Measurements from ENCODE around the gene CDCP1. TPM values are rescaled to one million over a fixed set of nuclear protein-coding genes. Genes with fewer than 3 reads are reported as not detected.
"Not testable (repeated sequence)": the region's sequence is repeated elsewhere in the genome, so short reads cannot be mapped to it uniquely, and the experiment has no call there.

Gene CDCP1
- polyA plus RNA-seq, 4 donors, result 0.62 to 2.2 (median 1.1) TPM

- no peak for DNase-seq (ENCODE audit: low read depth in 4 of 4, low spot score in 2 of 4)
These were observed 83.5 kb downstream of the CDCP1 start for GRCh38 chr3:45062697-45063070.

DNA sequence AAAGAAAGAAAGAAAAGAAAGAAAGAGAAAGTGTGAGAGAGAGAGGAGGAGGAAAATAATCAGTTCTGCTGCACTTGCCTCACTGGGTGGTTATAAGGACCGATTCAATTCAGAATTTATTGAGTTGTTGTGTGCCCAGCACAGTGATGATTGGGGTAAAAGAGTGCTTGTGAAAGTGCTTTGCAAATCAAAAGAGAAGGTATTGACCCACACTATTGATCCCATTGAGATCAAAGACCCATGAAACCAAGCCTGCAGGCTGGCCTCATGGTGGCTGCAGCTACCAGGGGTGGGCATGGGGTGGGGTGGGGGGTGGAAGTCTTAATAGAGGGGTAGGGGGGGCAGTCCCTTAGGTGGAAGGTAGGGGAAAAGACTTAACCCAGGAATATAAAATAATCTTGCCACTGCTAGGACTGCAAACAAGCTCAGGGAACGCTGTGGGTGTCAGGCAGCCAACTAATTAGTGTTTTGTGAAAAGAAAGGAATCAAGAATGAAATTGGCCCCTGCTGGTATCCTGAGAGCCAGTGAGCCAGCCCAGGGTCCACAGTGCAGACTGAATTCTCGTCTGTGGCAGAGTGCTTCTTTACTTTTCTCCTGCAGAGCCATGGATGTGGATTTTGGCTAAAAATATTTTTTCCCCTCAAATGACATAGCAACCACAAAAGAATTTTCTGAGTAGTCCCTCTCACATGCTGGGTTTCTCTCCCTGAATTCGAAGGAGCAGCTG lies 85.8 kb downstream of the CDCP1 start:
- DNase-seq (ENCODE audit: low read depth in 4 of 4, low spot score in 2 of 4), result no peak

GRCh38 chr3:45059132-45059531 lies 87.0 kb downstream of the CDCP1 start:
- DNase-seq (ENCODE audit: low read depth in 4 of 4, low spot score in 2 of 4), result no peak

GRCh38 chr3:45057557-45057956 lies 88.6 kb downstream of the CDCP1 start:
- no peak for DNase-seq (ENCODE audit: low read depth in 4 of 4, low spot score in 2 of 4)

- DNase-seq (ENCODE audit: low read depth in 4 of 4, low spot score in 2 of 4), result no peak
These were observed 89.4 kb downstream of the CDCP1 start for GRCh38 chr3:45056608-45057301.

- DNase-seq (ENCODE audit: low read depth in 4 of 4, low spot score in 2 of 4), result no peak
These were observed 90.6 kb downstream of the CDCP1 start for GRCh38 chr3:45055411-45056143.

DNA sequence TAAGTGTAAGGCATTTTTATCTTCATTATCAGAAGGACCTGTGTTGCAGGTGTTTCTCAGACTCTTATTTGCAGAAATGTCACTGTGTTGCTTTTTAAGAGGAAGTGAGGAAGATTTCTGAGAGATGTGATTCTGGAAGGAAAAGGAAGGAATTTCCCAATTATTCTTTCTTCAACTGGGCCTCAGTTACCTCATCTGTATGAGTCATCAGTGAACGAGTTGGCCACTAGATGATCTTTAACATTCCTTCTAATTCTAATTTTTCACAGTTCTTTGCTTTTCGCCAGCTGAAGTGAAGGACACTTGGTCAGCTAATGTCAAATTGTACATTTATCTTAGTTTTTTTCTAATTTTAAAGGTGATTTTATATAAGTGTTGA lies 91.2 kb downstream of the CDCP1 start:
- no peak for DNase-seq (ENCODE audit: low read depth in 4 of 4, low spot score in 2 of 4)

DNA sequence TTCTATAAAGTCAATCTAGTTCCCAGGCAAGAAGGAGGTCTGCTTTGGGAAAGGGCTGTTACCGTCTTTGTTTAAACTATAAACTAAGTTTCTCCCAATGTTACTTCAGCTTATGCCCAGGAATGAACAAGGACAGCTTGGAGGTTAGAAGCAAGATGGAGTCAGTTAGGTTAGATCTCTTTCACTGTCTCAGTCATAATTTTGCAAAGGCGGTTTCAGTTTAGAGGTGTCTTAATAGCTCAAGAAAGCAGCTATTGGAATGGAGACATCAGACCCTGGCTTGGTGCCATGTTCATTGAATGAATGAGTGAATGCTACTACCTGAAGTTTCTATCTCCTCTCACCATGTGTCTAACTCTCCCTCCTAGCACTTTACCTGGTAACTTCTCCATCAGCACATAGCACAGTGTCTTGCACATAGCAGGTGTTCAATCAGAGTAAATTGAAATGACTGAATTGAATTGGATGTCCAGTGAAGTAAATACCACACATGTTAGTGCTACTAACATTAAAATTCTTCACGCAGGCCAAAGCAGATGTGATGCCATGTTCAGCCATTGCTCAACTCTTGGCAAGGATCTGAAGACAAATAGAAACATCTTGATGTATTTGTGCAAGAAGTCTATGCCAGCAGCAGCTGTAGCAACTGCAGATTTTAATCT lies 91.9 kb downstream of the CDCP1 start:
- DNase-seq (ENCODE audit: low read depth in 4 of 4, low spot score in 2 of 4), result no peak

- DNase-seq (ENCODE audit: low read depth in 4 of 4, low spot score in 2 of 4), result not testable (repeated sequence)
These were observed 92.4 kb downstream of the CDCP1 start for GRCh38 chr3:45053805-45054195.

DNA sequence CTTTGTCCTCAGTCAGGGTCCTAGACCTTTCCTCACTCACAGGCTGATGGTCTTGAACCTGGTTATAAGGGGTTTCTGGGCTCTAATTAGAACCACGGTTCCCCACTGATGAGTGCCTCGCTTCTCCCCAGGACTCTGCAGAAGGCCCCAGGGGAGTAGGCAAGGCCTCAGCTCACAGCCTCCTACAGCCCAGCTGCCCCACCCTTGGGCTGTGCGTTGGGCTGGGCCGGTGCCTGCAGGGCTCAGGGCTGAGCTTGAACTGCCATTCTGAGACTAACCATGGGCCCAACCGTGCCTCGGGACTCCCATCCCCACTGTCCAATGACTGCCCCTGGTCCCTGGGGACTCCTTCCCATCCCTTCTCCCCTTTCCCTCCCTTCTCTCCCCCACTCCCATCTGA lies 94.5 kb downstream of the CDCP1 start:
- no peak for DNase-seq (ENCODE audit: low read depth in 4 of 4, low spot score in 2 of 4)

- DNase-seq (ENCODE audit: low read depth in 4 of 4, low spot score in 2 of 4), result no peak
These were observed 96.4 kb downstream of the CDCP1 start for GRCh38 chr3:45049807-45050206.

- no peak for DNase-seq (ENCODE audit: low read depth in 4 of 4, low spot score in 2 of 4)
These were observed 97.9 kb downstream of the CDCP1 start for GRCh38 chr3:45048244-45048643.

DNA sequence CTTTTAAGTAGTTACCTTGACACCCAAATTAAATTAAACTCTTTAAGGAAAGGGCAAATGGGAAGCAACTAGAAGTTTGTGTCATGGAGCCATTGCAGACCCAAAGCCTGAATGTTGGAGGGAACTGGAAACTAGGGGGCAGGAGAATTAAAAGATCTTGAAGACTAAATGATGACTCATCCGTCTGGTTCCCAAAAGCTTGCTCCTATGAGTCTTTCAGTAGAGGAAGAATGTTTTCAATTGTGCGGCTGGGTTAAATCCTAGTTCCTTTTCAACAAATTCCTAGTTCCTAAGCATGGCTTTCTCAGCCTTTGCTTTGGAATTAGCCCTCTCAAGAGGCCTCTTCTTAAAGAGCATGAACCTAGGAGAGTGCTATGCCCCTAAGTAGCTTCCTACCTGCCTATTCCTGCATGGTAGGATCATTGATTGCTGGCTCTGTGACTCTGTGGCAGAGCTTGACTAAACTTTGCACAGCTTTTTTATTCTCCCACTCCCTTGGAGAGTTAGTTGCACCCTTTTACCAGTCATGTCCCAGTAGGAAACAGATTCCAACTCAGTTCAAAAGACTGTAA lies 102.4 kb downstream of the CDCP1 start:
- no peak for DNase-seq (ENCODE audit: low read depth in 4 of 4, low spot score in 2 of 4)

- DNase-seq (ENCODE audit: low read depth in 4 of 4, low spot score in 2 of 4), result no peak
These were observed 104.0 kb downstream of the CDCP1 start for GRCh38 chr3:45042162-45042561.

DNA sequence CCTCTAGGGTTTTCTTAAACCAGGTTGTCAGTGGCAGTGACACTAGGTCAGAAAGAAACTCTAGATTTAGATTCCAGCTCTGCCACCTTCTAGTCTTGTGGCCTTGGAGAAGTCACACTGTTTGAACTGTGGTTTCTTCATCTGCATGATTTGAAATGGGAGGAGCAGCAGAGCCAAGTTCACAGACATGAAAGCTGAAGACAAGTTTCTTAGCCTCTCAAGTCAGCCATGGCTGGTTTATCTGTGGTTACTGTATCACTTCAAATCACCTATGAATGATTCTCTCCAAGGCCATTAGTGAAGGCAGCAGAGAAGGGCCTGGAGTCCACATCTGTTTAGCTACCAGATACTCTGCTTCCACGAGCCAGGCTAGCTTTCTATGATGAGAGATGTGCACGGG lies 104.5 kb downstream of the CDCP1 start:
- no peak for DNase-seq (ENCODE audit: low read depth in 4 of 4, low spot score in 2 of 4)

- peak; percentile 70 to 91 (median 80) for DNase-seq (ENCODE audit: low read depth in 4 of 4, low spot score in 2 of 4)
These were observed 108.3 kb downstream of the CDCP1 start for GRCh38 chr3:45037720-45038455.

- DNase-seq (ENCODE audit: low read depth in 4 of 4, low spot score in 2 of 4), result no peak
These were observed 110.5 kb downstream of the CDCP1 start for GRCh38 chr3:45035441-45036301.

- no peak for DNase-seq (ENCODE audit: low read depth in 4 of 4, low spot score in 2 of 4)
These were observed 111.4 kb downstream of the CDCP1 start for GRCh38 chr3:45034612-45035252.

DNA sequence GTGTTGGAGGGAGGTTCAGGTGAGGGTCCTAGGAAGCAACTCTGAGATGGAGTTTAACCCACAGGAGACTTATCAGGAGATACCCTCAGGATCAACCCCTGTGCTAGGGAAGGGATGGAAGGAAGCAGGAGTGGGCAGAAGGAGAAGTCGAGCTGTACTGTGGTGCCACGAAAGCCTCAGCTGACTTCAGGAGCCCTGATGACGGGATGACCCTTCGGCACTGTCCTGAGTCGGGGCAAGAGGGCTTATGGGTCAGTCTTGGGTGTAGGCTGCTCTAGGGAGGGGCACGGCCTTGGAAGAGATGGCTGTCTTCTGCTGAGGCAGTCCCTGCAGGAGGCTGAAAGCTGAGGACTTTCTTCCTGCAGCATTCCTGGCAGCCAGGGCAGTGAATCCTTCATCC lies 112.4 kb downstream of the CDCP1 start:
- no peak for DNase-seq (ENCODE audit: low read depth in 4 of 4, low spot score in 2 of 4)

Measured in left renal cortex interstitium (tissue), 4 donors.